CD4-positive, alpha-beta T cell treated with Interleukin-2 at 100 ng/mL for 4 hours (primary cell): ENCODE results near the gene WDR87.
A peak's percentile ranks its signal among the peaks of the same experiment; 100 is the strongest.

ENCODE experiments used
- DNase-seq: peaks from one replicate; pipeline ENCODE4 v3.0.0-alpha.2; 2020; ENCODE audit warnings: low spot score

WDR87 gene

DNA sequence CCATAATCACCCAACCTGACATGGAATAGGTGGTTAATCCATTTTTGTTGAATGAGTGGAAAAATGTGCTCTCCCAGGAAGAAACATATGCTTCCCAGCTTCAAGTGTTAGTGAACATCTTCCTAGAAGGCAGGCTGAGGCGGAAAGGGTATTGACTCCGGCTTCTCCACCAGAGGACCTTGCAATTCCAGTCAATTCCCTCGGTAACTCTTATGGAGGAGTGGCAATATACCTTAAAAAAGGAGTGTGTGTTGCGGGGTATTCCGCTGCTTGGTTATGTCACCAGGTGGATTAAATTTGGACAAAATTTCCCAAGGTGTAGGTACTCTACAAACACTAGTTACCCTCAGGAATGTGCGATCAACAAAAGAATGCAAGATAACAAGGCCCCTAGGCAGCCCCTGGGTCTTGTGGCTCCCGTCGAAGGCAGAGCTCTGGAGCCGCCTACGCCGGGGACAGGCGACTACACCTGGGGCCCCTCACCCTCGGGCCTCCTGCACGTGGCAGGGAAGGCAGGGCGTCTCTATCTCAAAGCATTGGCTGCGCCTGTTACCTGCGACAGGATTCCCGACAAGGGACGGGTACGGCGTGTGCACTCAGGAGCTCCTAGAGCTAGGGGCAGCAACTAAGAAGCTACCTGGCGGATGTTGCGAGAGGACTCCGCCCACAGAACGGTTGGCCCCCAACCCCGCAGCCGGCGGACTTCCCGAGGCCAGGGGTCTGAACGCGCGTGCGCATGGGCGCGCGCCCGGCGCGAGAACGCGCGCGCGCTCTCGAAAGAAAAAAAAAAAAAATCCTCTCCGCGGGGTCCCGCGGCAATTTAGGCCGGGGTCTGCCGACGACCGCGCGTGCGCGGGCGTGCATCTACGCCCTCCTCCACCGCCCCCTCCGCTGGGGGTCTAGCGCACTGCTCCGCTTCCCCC, at the start of gene WDR87:
Gene WDR87, minus strand, starts transcription at position 649 of the 923 bp plus-strand sequence. CDS start 8,355 bp downstream, outside the sequence.
- peak; percentile 47 for DNase-seq

DNA sequence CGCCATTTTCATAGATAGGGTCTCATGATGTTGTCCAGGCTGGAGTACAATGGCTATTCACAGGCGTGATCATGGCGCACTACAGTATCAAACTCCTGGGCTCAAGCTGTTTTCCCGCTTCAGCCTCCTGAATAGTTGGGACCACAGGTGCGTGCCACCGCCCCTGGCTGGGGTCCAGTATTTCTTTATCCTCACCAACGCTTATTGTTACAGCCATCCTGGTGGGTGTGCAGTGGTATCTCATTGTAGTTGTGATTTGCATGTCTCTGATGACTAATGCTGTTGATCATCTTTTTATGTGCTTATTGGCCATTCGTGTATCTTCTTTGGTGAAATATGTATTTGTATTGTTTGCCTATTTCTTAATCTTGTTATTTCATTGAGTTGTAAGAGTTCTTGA, 49.6 kb upstream of the WDR87 start:
- DNase-seq = no peak

DNA sequence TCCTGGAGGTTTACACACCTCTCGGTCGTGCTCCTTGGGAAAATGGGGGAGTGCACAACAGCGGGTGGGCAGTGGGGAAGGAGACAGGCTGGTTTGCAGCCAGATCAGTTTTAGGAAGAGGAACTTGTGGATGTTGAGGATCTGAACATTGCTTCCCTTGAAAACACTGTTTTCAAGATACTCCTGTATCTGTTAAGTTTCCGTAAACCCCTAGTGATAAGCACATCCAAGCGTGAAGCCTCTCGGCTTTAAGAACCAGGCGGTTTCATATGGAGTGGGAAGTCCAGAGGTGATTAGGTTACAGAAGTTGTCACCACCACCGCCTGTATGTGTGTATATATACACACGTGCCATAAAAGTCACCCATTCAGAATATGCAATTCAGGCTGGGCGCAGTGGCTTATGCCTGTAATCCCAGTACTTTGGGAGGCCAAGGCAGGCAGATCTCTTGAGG, 48.1 kb upstream of the WDR87 start:
- DNase-seq = no peak

DNA sequence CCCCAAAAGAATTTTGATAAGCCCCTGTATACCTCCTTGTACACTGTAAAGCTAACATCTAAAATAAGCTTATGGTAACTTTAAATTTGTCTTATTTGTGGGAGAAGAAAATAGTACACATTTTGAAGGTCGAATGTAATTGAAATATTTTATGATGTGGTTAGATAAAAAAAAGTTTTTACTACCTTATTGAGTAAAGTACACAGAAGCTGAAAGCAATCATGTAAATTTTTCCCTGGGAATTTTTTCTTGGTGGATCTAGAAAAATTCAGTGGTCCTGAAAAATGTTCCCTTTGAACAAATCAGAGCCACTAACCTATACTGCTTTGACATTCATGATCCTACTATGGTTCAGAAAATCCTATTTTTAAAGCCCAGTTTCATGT, 47.5 kb upstream of the WDR87 start:
- DNase-seq = no peak

DNA sequence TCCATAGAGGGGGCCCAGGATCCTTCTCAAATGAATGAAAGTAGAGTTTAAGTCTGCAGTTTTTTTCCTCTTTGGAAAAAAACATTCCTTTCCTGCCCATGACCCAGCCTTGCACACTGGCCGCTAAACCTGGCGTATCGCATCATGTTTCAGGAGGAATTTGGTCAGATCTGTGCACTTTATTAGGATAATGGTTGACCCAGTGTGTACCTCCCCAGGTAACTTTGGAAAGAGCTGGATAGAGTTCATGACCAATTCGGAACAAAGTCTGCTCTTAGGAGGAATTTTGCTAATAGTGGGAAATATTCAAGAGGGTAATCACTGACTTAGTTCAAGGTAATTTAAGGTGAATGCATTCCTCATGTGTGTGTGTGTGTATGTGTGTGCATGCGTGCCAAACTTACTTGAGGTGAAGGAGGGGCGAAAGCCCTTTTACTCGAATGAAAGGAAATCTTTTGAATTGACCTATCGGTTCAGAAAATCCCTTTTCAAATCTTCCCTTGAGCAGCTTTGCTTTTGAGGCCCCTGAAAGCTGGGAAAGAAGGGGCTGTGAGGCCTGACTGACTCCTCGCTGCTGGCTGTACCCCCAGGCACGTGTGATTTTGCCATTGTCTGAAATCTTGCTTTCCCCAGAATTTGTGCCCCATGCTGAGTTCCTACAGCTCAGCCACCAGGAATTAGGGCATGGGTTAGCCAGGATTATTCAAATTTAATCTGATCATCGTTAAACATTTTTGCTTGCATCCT, 47.0 kb upstream of the WDR87 start:
- DNase-seq = no peak

DNA sequence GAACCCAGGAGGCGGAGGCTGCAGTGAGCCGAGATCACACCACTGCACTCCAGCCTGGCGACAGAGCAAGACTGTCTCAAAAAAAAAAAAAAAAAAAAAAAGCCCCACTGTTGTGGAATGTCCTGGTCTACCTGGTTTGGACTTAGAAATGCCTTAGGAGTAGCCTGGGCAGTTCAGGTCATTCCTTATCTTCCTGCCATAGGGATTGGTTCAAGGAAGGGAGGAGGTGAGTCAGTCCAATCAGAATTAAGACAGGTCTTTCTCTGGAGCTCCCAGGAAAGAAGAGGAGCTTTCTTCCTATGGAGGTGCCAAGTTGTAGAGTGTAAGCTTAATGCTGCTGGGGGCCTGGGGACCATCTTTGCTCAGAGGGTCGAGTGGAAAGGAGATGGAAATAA, 45.4 kb upstream of the WDR87 start:
- no peak for DNase-seq

DNA sequence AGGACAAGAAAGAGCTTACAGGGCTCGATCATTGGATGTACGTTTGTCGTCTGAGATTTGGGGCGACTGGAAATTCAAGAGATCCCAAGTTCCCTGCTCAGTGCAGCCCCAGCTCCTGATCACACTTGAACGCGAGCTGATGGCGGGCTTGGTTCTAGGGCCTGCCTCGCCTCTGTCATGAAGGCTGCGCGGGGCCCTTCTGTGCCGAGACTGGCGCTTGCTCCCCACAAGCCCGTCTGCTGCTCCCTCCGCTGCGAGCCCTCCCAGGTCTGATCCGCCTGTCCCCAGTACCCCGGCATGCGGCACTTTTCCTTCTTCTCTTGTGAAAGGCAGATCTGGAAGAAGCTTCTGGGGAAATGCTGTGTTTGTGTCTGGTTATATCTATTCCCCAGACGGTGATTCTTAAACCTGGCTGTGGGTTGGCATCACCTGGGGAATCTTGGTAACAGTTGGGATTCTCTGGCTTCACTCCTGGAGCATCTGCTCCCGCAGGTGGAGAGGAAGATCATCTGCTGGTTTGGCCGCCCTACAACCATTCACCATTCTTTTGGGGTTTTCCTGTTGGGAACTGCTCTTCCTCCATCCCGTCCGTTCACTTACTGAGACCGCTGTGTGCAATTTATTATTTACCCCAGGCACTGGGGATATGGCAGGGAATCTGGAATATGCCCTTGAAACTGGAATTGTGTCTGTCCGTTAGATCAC, 44.2 kb upstream of the WDR87 start:
- no peak for DNase-seq

DNA sequence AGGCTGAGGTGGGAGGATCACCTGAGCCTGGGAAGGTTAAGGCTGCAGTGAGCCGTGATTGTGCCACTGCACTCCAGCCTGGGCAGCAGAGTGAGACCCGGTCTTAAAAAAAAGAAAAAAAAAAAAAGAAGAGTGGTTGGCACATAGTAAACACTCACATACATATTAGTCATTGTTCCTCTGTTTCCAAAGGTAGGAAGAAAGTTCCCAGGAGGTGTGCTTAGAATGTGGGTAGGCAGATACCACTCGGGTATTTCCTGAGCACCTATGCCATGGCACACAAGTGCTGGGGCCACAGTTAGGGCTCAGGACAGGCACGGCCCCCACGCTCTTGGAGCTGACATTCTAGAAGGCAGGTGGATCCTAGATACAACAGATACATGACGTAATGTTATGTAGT, 42.0 kb upstream of the WDR87 start:
- no peak for DNase-seq

DNA sequence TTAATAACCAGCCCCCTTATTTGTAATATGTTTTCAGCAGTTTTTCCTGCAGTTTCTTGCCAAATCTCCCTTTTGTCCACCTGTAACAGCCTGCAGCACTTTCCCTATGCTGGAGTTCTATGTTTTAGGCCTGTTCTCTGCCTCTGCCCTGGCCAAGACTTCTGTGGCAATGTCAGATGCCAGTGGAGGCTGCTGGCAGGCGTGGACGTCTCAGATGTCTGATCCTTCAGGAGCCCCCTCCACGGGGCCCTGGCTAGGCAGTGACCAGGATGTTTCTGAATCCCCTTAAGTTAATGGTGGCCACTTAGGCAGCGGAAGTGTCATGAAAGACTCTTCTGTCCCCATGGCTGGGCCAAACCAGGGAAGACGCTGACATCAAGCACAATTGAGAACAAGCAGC, 41.4 kb upstream of the WDR87 start:
- DNase-seq = no peak

DNA sequence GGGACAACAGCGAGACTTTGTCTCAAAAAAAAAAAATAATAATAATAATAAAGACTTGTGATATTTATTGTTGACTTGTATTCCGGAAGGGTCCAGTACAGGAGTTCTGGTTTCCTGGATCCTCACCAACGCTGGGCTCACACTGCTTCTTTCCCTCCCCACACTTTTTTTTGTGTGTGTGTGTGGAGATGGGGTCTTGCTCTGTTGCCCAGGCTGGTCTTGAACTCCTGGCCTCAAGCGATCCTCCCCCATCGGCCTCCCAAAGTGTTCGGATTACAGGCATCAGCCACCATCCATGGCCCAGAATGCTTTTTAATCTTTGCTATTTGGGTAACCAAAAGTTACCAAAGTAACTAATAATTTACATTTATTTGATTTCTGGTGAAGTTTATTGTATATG, 39.7 kb upstream of the WDR87 start:
- DNase-seq = no peak

DNA sequence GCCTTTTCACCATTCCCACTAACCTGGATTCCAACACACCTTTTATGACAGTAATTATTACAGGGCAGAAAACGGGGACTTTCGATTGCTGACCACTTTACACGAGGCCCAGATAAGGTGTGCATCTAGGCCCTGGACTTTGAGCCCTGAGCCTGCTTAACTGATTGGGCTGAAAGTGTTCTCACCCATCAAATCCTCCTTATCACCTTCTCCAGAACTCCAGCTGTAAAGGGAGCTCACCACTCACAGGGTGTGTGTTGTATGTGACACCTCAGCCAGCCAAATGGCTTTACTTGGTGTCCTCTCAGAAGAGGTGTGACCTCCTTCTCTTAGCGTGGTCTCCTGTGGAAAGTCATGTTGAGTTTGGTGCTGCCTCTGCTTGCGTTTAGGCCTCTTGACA, 37.1 kb upstream of the WDR87 start:
- DNase-seq = no peak

DNA sequence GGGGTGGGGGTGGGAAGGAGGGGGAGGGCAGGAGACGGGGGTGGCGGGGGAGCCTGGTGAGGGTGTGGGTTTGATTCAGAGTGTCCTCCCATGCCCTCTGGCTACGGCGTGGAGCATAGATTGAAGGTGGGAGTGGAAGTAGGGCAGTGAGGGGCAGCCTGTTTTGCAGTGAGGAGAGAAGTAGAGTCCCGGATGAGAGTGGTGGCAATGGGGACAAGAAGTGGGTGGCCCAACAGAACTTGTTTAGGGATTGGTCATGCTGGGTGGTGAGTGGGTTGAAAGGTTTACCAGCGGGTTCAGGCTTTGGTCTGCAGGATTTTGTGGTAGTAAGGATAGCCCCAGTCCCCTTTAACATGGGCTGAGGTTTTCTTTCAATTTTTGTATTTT, 36.1 kb upstream of the WDR87 start:
- DNase-seq = no peak

DNA sequence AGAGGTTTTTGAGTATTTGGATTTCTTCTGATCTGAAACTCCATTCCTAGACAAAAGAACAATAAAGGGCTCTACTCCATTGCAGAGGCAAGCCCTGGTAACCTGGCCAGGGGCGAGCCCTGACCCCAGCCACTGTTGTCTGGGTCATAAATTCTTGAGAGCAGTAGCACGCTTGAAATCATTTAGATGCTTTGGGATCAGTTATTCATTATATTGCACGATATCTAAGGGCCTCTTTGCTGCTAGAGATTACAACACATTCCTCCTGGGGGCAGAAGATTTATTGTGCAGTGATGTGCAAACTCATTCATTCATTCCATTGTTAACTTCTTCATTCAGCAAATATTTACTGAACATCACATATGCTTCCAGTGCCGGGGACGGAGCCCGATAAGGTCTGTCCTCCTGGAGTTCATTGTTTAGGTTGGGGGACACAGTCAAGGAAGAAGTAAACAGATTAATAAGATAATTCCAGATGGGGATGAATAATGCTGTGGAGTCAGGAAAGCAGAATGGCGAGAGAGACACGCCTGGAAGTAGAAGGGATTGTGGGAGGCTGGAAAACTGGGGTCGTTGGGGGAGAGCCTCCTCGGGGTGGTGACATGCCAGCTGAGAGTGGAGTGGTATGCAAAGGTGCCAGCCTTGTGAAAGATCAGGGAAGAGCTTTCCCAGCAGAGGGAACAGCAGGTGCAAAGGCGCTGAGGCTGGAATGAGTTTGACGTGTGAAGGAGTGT, 35.6 kb upstream of the WDR87 start:
- no peak for DNase-seq

DNA sequence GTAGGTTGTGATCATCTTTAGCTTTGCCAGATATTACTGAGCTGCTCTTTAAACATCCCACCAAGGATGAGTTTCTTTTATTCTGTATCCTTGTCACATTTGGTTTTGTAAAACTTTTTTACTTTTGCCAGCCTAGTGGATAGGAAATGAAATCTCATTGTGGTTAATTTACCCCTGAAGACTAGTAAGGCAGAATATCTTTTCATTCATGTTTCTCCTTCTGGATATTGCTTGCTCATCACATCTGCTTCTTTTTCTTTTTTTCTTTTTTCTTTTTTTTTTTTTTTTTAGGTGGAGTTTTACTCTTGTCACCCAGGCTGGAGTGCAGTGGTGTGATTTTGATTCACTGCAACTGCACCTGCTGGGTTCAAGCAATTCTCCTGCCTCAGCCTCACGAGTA, 32.0 kb upstream of the WDR87 start:
- DNase-seq = no peak

DNA sequence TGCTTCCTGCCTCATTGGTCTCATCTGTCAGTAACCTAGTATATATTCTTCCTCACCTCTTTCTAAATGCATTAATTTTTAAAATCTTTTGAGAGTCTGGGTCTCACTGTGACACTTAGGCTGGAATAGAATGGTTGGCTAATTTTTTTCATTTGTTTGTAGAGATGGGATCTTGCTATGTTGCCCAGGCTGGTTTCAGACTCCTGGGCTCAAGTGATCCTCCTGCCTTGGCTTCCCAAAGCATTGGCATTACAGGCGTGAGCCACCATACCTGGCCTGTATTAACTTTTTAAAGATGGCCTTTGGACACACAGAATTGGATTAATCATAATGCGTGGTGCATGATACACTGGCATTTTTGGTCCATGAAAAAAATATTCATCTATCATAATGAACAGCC, 30.5 kb upstream of the WDR87 start:
- no peak for DNase-seq

DNA sequence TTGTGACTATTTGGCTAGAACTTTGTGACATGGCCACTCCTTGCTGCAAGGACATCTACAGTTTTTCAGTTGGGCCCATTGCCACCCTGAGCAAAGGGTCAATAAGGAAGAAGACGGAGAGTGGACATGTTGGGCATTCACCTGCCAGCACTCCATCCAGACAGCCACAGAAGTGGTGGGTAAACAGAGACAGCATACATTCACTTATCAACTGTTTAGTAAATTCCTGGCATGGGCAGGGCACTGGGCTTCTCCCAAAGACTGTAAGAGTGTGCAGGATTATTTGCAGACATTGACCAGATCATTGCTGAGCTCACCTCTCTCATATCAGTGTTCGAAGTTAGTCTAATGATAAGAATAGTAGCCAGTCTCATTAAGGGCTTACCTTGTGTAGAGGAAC, 29.8 kb upstream of the WDR87 start:
- no peak for DNase-seq

DNA sequence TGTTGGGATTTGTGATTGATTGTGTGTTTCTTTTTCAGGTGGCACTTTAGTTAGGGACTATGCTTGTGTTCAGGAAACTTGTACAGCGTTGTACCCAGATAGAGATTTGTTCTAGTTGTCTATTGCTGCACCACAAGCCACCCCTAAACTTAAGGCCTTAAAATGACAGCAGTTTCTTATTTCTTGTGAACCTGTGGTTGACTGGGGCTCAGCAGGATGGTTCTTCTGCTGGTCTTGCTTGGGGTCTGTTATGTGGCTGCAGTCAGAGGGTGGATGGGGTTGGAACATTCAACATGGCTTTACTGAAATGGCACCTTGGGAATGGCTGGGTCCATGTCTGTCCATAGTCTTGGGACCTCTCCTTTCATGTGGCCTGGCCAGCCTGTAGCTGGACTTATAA, 28.9 kb upstream of the WDR87 start:
- no peak for DNase-seq

DNA sequence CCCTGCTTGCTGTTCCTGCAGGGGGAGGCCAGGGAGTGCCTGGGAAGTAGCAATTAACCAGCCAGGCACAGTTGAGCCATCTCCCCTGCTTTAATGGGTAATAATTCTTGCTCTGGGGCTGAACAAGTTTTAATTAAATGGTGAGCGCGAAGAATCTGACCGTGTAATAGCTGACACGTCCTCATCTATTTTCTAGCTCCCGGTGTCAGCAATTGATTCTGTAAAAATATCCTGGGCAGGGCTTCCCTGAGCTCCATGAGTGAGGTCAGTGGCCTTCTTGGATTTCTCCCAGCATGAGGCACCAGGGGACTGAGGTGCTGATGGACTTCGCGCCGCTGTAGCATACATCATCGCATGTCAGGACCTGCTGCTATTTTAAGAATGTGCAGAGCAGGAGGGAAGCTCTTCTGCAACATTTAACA, 27.6 kb upstream of the WDR87 start:
- no peak for DNase-seq

DNA sequence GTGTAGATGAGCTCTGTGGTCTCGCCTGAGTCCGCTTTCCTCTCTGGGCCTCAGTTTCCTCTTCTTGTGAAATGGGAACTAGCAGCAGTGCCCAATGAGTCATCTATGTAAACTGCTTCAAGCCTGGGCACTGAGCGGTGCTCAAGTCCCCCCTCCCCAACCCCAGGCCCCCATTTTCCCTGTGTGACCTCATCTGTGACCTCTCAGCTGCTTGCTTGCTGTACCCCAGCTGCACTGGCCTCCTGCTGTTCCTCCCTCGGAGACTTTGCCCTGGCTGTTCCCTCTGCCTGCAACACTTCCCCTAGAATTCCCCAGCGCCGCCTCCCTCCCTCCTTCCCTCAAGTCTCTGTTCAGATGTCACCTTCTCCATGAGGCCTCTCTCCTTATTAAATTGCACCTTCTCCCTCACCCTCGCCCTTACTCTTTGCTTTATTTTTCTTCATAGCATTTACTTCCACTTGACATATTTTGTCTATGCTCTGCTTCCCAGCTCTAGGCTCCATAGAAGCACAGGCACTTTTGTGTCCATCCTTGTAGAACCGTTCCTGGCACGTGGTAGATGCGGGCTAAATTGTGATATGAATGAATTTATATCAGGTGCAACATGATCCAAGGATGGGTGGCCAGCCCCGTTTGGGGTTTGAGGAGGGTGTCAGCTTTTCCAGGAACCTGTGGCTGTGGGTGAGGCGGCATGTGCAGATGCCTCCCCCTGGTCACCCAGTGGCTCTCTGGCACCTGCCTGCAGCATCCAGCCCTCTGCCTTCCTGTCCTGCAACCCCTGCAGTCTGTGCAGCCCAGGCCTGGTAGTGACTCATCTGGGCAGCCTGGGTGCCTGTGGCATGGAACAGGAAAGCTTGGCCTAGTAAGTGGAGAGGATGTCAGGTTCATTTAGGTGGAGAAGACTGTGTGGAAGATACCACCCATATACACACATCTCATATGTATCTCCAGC, 26.9 kb upstream of the WDR87 start:
- DNase-seq = no peak

DNA sequence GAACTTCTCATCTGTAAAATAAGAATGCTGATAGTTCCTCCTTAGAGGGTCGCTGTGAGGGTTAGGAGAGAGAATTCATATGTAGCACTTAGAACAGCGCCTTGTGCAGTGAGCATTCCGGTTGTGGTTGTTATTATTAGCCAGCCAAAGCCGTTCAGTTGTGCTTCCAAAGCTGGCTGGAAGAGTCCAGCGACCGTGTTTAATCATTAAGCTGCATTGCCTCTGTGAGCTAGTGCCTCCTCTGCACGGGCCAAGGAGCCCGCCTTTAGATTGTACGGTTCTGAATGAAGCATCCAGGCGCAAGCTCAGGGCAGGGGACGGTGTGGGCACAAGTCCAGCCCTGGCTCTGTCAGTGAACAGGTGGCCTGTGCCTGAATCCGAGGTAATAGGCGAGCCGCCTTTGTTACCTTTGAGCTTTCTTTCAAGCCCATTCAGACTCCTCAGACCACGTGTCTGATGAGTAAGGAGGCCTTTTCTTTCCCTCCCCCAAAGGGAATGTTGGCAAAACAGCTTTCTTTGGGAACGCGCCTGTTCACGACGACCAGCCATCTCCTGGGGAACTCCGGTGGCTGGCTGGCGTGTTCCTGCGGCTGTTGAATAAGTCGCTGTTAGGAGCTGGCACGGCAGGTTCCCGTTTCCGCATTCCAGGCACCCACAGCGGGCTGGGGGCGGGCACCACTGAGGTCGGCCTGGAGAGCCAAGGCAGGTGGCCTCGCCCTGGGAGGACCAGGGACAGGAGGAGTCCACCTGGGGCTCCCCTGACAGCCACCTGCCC, 25.7 kb upstream of the WDR87 start:
- DNase-seq = no peak
